Measurements from ENCODE around the gene NTRK3. TPM values are rescaled to one million over a fixed set of nuclear protein-coding genes. Genes with fewer than 3 reads are reported as not detected.

NTRK3 gene
- total and polyA plus RNA-seq, 2 of the 8 experiments (the other 6 are each of a cell fraction or from before 2014, with no cell fraction given) = 4.5 to 6.8 TPM

DNA sequence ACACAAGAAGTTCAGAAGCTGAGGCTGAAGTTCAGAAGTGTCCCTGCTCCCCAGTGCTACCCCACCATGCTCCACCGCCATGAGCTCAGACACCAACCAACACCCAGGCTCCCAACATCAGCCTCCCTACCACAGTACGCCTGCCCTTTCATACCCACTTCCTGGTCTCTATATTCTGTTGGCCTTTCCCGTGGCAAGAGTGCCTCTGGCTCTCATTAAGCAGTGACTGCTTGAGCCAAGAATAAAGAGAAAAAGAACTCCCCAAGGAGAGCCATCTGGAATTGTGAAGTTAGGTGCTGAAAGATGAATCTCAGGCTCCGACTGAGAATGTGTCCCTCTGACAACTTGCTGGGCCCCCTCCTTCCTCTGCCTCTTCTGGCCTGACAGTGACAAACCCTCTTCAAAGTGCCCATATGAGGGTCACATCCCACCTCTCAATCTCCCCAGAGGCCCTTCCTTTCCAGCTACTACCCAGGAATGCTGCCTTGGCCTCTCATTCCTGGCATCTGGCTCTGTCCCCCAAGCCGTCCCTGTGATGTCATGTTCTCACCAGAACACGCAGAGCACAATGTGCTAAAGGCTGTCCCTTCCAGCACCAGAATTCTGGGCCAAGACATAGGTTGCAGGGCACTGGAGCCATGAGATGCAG is 306.8 kb downstream of the NTRK3 start:
- H3K4ac ChIP-seq (replicated peaks; ENCODE audit: insufficient read length, low read depth, low read length) = no peak overlapping the region
- no peak overlapping the region for H3K4me2 ChIP-seq (ENCODE audit: insufficient read depth in 1 of 2, low read depth in 2 of 2, low read length in 2 of 2)
- H2BK15ac ChIP-seq (ENCODE audit: low read length) = no peak overlapping the region
- H3K9me3 ChIP-seq (ENCODE audit: insufficient read depth in 2 of 2, low read depth in 1 of 2, low read length in 1 of 2) = no peaks in the 10 kb centered on the region
- no peaks in the 10 kb centered on the region for H3K36me3 ChIP-seq (ENCODE audit: control insufficient read depth in 2 of 4, insufficient read depth in 4 of 4, low read length in 3 of 4)
- 89% methylated on average over 6 of the region's 6 CpGs; no CpG with 5 or more reads in 1 of the 2 experiments for WGBS, 2 experiments (ENCODE audit: extremely low coverage in 1 of 2, insufficient coverage in 1 of 2, insufficient read length in 1 of 2, insufficient replicate concordance in 2 of 2, low coverage in 1 of 2, low lambda C conversion rate in 2 of 2, missing lambda C conversion rate in 1 of 2)
- no peak overlapping the region for H3K9ac ChIP-seq (replicated peaks in 1 of 4; ENCODE audit: extremely low read depth in 1 of 4, low read depth in 3 of 4, low read length in 3 of 4)
- no peaks in the 10 kb centered on the region for H3K27me3 ChIP-seq (replicated peaks in 1 of 4; ENCODE audit: control insufficient read depth in 3 of 4, extremely low read depth in 1 of 4, insufficient read depth in 3 of 4, low read length in 3 of 4)
- H3K23ac ChIP-seq (ENCODE audit: insufficient read length) = no peak overlapping the region
- no peaks in the 10 kb centered on the region for H3K4me1 ChIP-seq (replicated peaks in 1 of 4; ENCODE audit: control insufficient read depth in 3 of 4, insufficient read depth in 4 of 4, low read length in 3 of 4)
- POLR2A ChIA-PET (ENCODE audit: partially characterized antibody) = no interaction called here
- CTCF ChIA-PET (ENCODE audit: partially characterized antibody) = interaction anchor here (0.7 to 0.8 kb wide), 2 partner anchors 38 to 45 kb away, joined by 3 read pairs; no protein-coding TSS in a partner anchor
- H2BK12ac ChIP-seq (ENCODE audit: low read depth, low read length) = no peak overlapping the region
- H2BK20ac ChIP-seq (ENCODE audit: low read length) = no peak overlapping the region
- no peak overlapping the region for H3K4me3 ChIP-seq (ENCODE audit: extremely low read depth in 1 of 4, insufficient read depth in 2 of 4, low read depth in 3 of 4, low read length in 4 of 4)
- no peak overlapping the region for H4K91ac ChIP-seq (replicated peaks; ENCODE audit: insufficient read length, low read length)
- H2BK5ac ChIP-seq (ENCODE audit: low read depth, low read length) = no peak overlapping the region
- H3K56ac ChIP-seq (replicated peaks; ENCODE audit: insufficient read length, low read depth, low read length) = no peak overlapping the region
- H3K23me2 ChIP-seq (ENCODE audit: low read depth, low read length) = no peaks in the 10 kb centered on the region
- no peaks in the 10 kb centered on the region for H4K20me1 ChIP-seq (replicated peaks in 1 of 2; ENCODE audit: control insufficient read depth in 1 of 2, insufficient read depth in 2 of 2, low read length in 2 of 2)
- H4K5ac ChIP-seq (ENCODE audit: insufficient read length, low read depth, low read length) = no peak overlapping the region
- no peak overlapping the region for H3K14ac ChIP-seq (ENCODE audit: insufficient read length)
- no peak overlapping the region for H4K8ac ChIP-seq (ENCODE audit: extremely low read depth, insufficient read depth, low read length)
- FAIRE-seq (no peak), DNase-seq (ENCODE audit: low read depth in 1 of 2, low spot score in 2 of 2) (no peak)
- H3K79me1 ChIP-seq (ENCODE audit: low read depth, low read length) = no peaks in the 10 kb centered on the region
- no peak overlapping the region for H3K18ac ChIP-seq (ENCODE audit: extremely low read depth, low read length)
- H3K79me2 ChIP-seq (ENCODE audit: control insufficient read depth in 1 of 2, insufficient read depth in 2 of 2, low read length in 2 of 2) = no peaks in the 10 kb centered on the region
- no peak overlapping the region for H2BK120ac ChIP-seq (replicated peaks; ENCODE audit: low read depth, low read length)
- no peak overlapping the region for H3K27ac ChIP-seq (ENCODE audit: low read depth, low read length)
- H2AK5ac ChIP-seq (ENCODE audit: low read depth, low read length) = no peak overlapping the region
- no peak overlapping the region for H2AFZ ChIP-seq (ENCODE audit: low read length)
- TF ChIP-seq SAP30 (IDR thresholded peaks at IDR 0.05; ENCODE audit: insufficient read depth, insufficient replicate concordance, low read length) (no peak), CEBPB (IDR thresholded peaks at IDR 0.05; ENCODE audit: low read depth, low read length) (no peak), FOSL1 (IDR thresholded peaks at IDR 0.05; ENCODE audit: insufficient read depth, low read depth, low read length) (no peak), TAF7 (optimal IDR thresholded peaks at IDR 0.05; ENCODE audit: borderline replicate concordance, low read depth, low read length) (no peak), CTBP2 (IDR thresholded peaks at IDR 0.05; ENCODE audit: borderline replicate concordance, insufficient read depth, insufficient read length, low read length) (no peak), SIRT6 (IDR thresholded peaks at IDR 0.05; ENCODE audit: low read length) (no peak), RNF2 (IDR thresholded peaks at IDR 0.05; ENCODE audit: borderline replicate concordance, low read depth, low read length, missing control alignments, poor library complexity, severe bottlenecking) (no peak), ASH2L (IDR thresholded peaks at IDR 0.05; ENCODE audit: low read length) (no peak), CBX5 (IDR thresholded peaks at IDR 0.05; ENCODE audit: low read depth, low read length) (no peak), PHF8 (conservative IDR thresholded peaks at IDR 0.05; ENCODE audit: low read depth, low read length) (no peak), POLR2A (IDR thresholded peaks at IDR 0.05; ENCODE audit: control extremely low read depth in 1 of 2, low read depth in 2 of 2, low read length in 2 of 2) (no peak), SIN3A (conservative IDR thresholded peaks at IDR 0.05 in 1 of 2, IDR thresholded peaks at IDR 0.05 in 1 of 2; ENCODE audit: low read depth in 1 of 2, low read length in 2 of 2) (no peak), EP300 (IDR thresholded peaks at IDR 0.05; ENCODE audit: borderline replicate concordance in 1 of 2, low read depth in 2 of 2, low read length in 2 of 2) (no peak)
